Kidney (tissue), 14 donors: Measurements from ENCODE around the gene ACTR1B. TPM values are rescaled to one million over a fixed set of nuclear protein-coding genes. Genes with fewer than 3 reads are reported as not detected.
"Not testable (repeated sequence)": the region's sequence is repeated elsewhere in the genome, so short reads cannot be mapped to it uniquely, and the experiment has no call there.

Source experiments
- DNase-seq, 5 donors: peaks; one replicate each; pipeline ENCODE4 v3.0.0-alpha.2; 2013 to 2020
- FAIRE-seq: peaks from 2 replicates; lab custom pipeline; 2012; peaks lifted over from hg19 to GRCh38; lab: Jason Lieb, UNC
- H3K27ac ChIP-seq, 2 donors: one replicate each; pipeline ENCODE4 v1.7.0; 2013; ENCODE audit warnings: low read depth in 2 of 2, low read length in 2 of 2, inconsistent platforms in 1 of 2
- H3K27me3 ChIP-seq: one replicate; pipeline ENCODE4 v1.7.1; 2013; ENCODE audit warnings: low read length, inconsistent platforms; ENCODE audit not compliant: control insufficient read depth, insufficient read depth
- H3K36me3 ChIP-seq, 3 donors: one replicate each; pipeline versions ENCODE4 v1.7.0 to v1.7.1; 2013; ENCODE audit warnings: low read length in 3 of 3, control low read depth in 1 of 3, inconsistent platforms in 1 of 3; ENCODE audit not compliant: insufficient read depth in 3 of 3, control insufficient read depth in 2 of 3
- H3K4me1 ChIP-seq, 3 donors: one replicate each; pipeline versions ENCODE4 v1.7.0 to v1.7.1; 2013; ENCODE audit warnings: low read length in 3 of 3, inconsistent platforms in 1 of 3, low read depth in 1 of 3; ENCODE audit not compliant: control insufficient read depth in 2 of 3, insufficient read depth in 2 of 3
- H3K4me3 ChIP-seq, 3 donors: one replicate each; pipeline versions ENCODE4 v1.7.0 to v1.8.1; 2013; ENCODE audit warnings: low read length in 3 of 3, control low read depth in 1 of 3, inconsistent platforms in 1 of 3
- H3K9ac ChIP-seq, 3 donors: one replicate each; pipeline versions ENCODE4 v1.7.0 to v1.7.1; 2013; ENCODE audit warnings: low read length in 3 of 3, control low read depth in 1 of 3, inconsistent platforms in 1 of 3
- H3K9me3 ChIP-seq, 3 donors: one replicate each; pipeline versions ENCODE4 v1.7.0 to v1.7.1; 2013; ENCODE audit warnings: low read length in 3 of 3, control low read depth in 1 of 3, inconsistent platforms in 1 of 3; ENCODE audit not compliant: control insufficient read depth in 2 of 3, insufficient read depth in 1 of 3
- CTCF ChIP-seq: IDR thresholded peaks from 3 replicates; pipeline ENCODE4 v1.5.1; 2012; ENCODE audit warnings: mild to moderate bottlenecking, moderate library complexity, borderline replicate concordance; ENCODE audit not compliant: insufficient read depth; ENCODE audit errors: extremely low read depth
- intact Hi-C: fragments of 100-400 bp; cut with DNase I; formaldehyde crosslinking; loops from one replicate; pipeline ENCODE4 v1.11.1; 2022
- polyA plus RNA-seq: library from polyadenylated mRNA; stranded (reverse); fragments of 350-450 nt; fragmentation: Illumina TruSeq; extraction: RNeasy Lipid Tissue Mini Kit (QIAGEN cat#74804); gene quantifications from one replicate; pipeline ENCODE4 v1.2.3, GENCODE V29; 2014; ENCODE audit warnings: low read depth, low replicate concordance; ENCODE audit not compliant: insufficient read depth
- total RNA-seq: library from RNA; stranded (reverse); fragmentation: NEBNext Ultra II Directional; extraction: Animal tissue kit (Norgen Biotek cat#: 25700); gene quantifications from one replicate; pipeline ENCODE4 v1.2.1, GENCODE V29; 2021
- donor health status: control.
- donor health status: control.
- donor health status: control.
- donor health status: control.
- donor health status: control.
- donor health status: DM: yes; HTN: yes; CAD: no.
- donor health status: Normal renal cell carcinoma (clear cell type).

The ACTR1B gene
- total and polyA plus RNA-seq, 2 donors from 2014 or later, result 62.4 to 76.7 TPM

GRCh38 chr2:97693476-97693875 is 29.6 kb upstream of the ACTR1B start:
- H3K36me3 ChIP-seq, result no peaks in the 10 kb centered on the region
- no peak for FAIRE-seq
- intact Hi-C loops, result no loop called here
- DNase-seq, result no peak
- no peak overlapping the region for H3K4me3 ChIP-seq
- no peak overlapping the region for H3K9ac ChIP-seq
- no peaks in the 10 kb centered on the region for H3K9me3 ChIP-seq
- H3K27ac ChIP-seq, result no peak overlapping the region
- no peak for TF ChIP-seq CTCF
- H3K27me3 ChIP-seq, result no peaks in the 10 kb centered on the region
- no peaks in the 10 kb centered on the region for H3K4me1 ChIP-seq

- DNase-seq (peak in 2 of 5 donors; percentile 23 to 26), FAIRE-seq (no peak)
- H3K4me1 ChIP-seq, result no peaks in the 10 kb centered on the region
- H3K4me3 ChIP-seq, result no peak overlapping the region
- H3K27me3 ChIP-seq, result no peaks in the 10 kb centered on the region
- intact Hi-C loops, result no loop called here
- no peak overlapping the region for H3K9ac ChIP-seq
- no peaks in the 10 kb centered on the region for H3K36me3 ChIP-seq
- no peaks in the 10 kb centered on the region for H3K9me3 ChIP-seq
- TF ChIP-seq CTCF, result no peak
- no peak overlapping the region for H3K27ac ChIP-seq
Measured at GRCh38 chr2:97691166-97691565, 27.3 kb upstream of the ACTR1B start.

GRCh38 chr2:97688062-97688827 is 24.4 kb upstream of the ACTR1B start:
- Histone ChIP-seq H3K27me3 (no peaks in the 10 kb centered on the region), H3K36me3 (no peaks in the 10 kb centered on the region), H3K4me3 (no peak overlapping the region), H3K4me1 (no peaks in the 10 kb centered on the region), H3K9me3 (no peaks in the 10 kb centered on the region), H3K9ac (no peak overlapping the region), H3K27ac (no peak overlapping the region)
- DNase-seq (no peak), FAIRE-seq (no peak)
- intact Hi-C loops, result no loop called here
- no peak for TF ChIP-seq CTCF

GRCh38 chr2:97687235-97687634 is 23.4 kb upstream of the ACTR1B start:
- FAIRE-seq, H3K4me1 ChIP-seq, intact Hi-C loops: not testable (repeated sequence)

More at GRCh38 chr2:97687235-97687634, 23.4 kb upstream of the ACTR1B start:
- H3K36me3 ChIP-seq, H3K9me3 ChIP-seq, H3K4me3 ChIP-seq, H3K27me3 ChIP-seq, H3K9ac ChIP-seq, H3K27ac ChIP-seq, DNase-seq: not testable (repeated sequence)
